Ovary (tissue), 9 donors: ENCODE results near the gene PTRH2. TPM values are rescaled to one million over a fixed set of nuclear protein-coding genes. Genes with fewer than 3 reads are reported as not detected.

Experiments
- DNase-seq, 5 donors: peaks; one replicate each; pipeline ENCODE4 v3.0.0-alpha.2; 2019 to 2020
- H3K27ac ChIP-seq, 2 donors: fragments of 200-600 bp; one replicate each; pipeline versions ENCODE4 v1.5.1 to v1.8.0; 2019 to 2022
- H3K27me3 ChIP-seq: fragments of 200-600 bp; one replicate; pipeline ENCODE4 v1.8.0; 2022
- H3K36me3 ChIP-seq: fragments of 200-600 bp; sonication (generic); one replicate; pipeline ENCODE4 v1.5.1; 2019
- H3K4me1 ChIP-seq: one replicate; pipeline ENCODE4 v1.8.1; 2013; ENCODE audit warnings: mild to moderate bottlenecking, moderate library complexity; ENCODE audit not compliant: insufficient read depth
- H3K4me3 ChIP-seq: fragments of 200-600 bp; sonication (generic); one replicate; pipeline ENCODE4 v1.5.1; 2017
- H3K9me3 ChIP-seq, 2 donors: fragments of 200-600 bp in 1 of 2; sonication (generic) in 1 of 2; one replicate each; pipeline versions ENCODE4 v1.5.1 to v1.8.1; 2013 to 2019; ENCODE audit warnings: mild to moderate bottlenecking in 1 of 2, moderate library complexity in 1 of 2
- CTCF ChIP-seq, 3 donors: fragments of 450-650 bp in 2 of 3; fragments of 200-600 bp in 1 of 3; IDR thresholded peaks; one replicate each; pipeline versions ENCODE4 v1.5.1 to v1.8.0; 2016 to 2022; ENCODE audit warnings: antibody characterized with exemption in 3 of 3, mild to moderate bottlenecking in 1 of 3
- EP300 ChIP-seq: sonication (generic); formaldehyde crosslinking; IDR thresholded peaks from one replicate; pipeline ENCODE4 v1.6.1; 2017; ENCODE audit warnings: antibody characterized with exemption
- POLR2A ChIP-seq: fragments of 450-650 bp; IDR thresholded peaks from one replicate; pipeline ENCODE4 v1.6.1; 2017; ENCODE audit warnings: antibody characterized with exemption, mild to moderate bottlenecking, moderate library complexity
- WGBS, 3 donors: extraction: QIAGEN DNeasy Blood & Tissue Kit in 1 of 3; methylation state at CpG; one replicate each; pipeline versions ENCODE4 v1.1.5 to v1.1.7; 2013 to 2017; 5-methylcytosine and 5-hydroxymethylcytosine counted together
- intact Hi-C, 4 donors: fragments of 100-400 bp; cut with DNase I; formaldehyde crosslinking; loops; one replicate each; pipeline versions ENCODE4 v1.11.0 to v1.15.1; 2022 to 2023
- polyA plus RNA-seq, 2 donors: library from polyadenylated mRNA; stranded (reverse); fragments of 200-250 nt in 1 of 2; fragments of 350-450 nt in 1 of 2; fragmentation: Illumina TruSeq in 1 of 2; extraction: RNeasy Lipid Tissue Mini Kit (QIAGEN cat#74804) in 1 of 2; gene quantifications; one replicate each; pipeline ENCODE4 v1.2.3, GENCODE V29; 2013 to 2014
- total RNA-seq, 7 donors: library from RNA; depleted of rRNA in 2 of 7; stranded (reverse); fragments of >200 nt in 2 of 7; fragmentation: NEBNext Ultra II Directional in 3 of 7; extraction: Animal tissue kit (Norgen Biotek cat#: 25700) in 3 of 7; gene quantifications; one replicate each; pipeline versions ENCODE4 v1.1.0 to v1.2.4, GENCODE V29; 2016 to 2023
- donor health status: DM: no; HTN: no; CAD: no; lungs with moderate emphysema.
- donor health status: DM: no; HTN: no; CAD: no.
- donor health status: Bipolar disorder and iron deficiency.
- donor health status: DM: yes; HTN: yes; CAD: no.
- donor health status: DM: no; HTN: no; CAD: no.
- donor health status: DM: yes; HTN: yes; CAD: no.

PTRH2 gene
- total and polyA plus RNA-seq, 9 donors: 11.9 to 28.2 (median 20.0) TPM

GRCh38 chr17:59688496-59688895 lies 18.7 kb downstream of the PTRH2 start:
- intact Hi-C loops: no loop called here
- H3K9me3 ChIP-seq: no peaks in the 10 kb centered on the region
- no peak for TF ChIP-seq CTCF (IDR thresholded peaks at IDR 0.05)
- TF ChIP-seq POLR2A: no peak
- no peak for TF ChIP-seq EP300
- 81 to 83% (median 82%) methylated on average over 2 of the region's 2 CpGs for WGBS, 3 donors
- no peaks in the 10 kb centered on the region for H3K36me3 ChIP-seq
- no peak overlapping the region for H3K27ac ChIP-seq
- no peak for DNase-seq
- H3K4me3 ChIP-seq: no peak overlapping the region
- H3K27me3 ChIP-seq: no peaks in the 10 kb centered on the region
- no peaks in the 10 kb centered on the region for H3K4me1 ChIP-seq

- no peak overlapping the region for H3K4me3 ChIP-seq
- TF ChIP-seq POLR2A: no peak
- TF ChIP-seq CTCF (IDR thresholded peaks at IDR 0.05): no peak
- TF ChIP-seq EP300: no peak
- DNase-seq: no peak
- H3K4me1 ChIP-seq: no peaks in the 10 kb centered on the region
- H3K9me3 ChIP-seq: no peaks in the 10 kb centered on the region
- intact Hi-C loops: no loop called here
- H3K27me3 ChIP-seq: no peaks in the 10 kb centered on the region
- 81 to 88% (median 86%) methylated on average over 1 of the region's 1 CpG for WGBS, 3 donors
- no peaks in the 10 kb centered on the region for H3K36me3 ChIP-seq
- H3K27ac ChIP-seq: no peak overlapping the region
These were observed 19.2 kb downstream of the PTRH2 start for GRCh38 chr17:59688008-59688407.

- intact Hi-C loops: no loop called here
- Histone ChIP-seq H3K4me3 (no peak overlapping the region), H3K36me3 (no peaks in the 10 kb centered on the region), H3K27me3 (no peaks in the 10 kb centered on the region), H3K4me1 (no peaks in the 10 kb centered on the region), H3K27ac (no peak overlapping the region), H3K9me3 (no peaks in the 10 kb centered on the region)
- no peak for DNase-seq
- no peak for TF ChIP-seq EP300
- no peak for TF ChIP-seq POLR2A
- TF ChIP-seq CTCF (IDR thresholded peaks at IDR 0.05): no peak
- WGBS, 3 donors: 32 to 68% (median 51%) methylated on average over 6 of the region's 6 CpGs
These were observed 22.3 kb downstream of the PTRH2 start for GRCh38 chr17:59684967-59685366.

GRCh38 chr17:59683283-59683682 lies 23.9 kb downstream of the PTRH2 start:
- Histone ChIP-seq H3K36me3 (no peaks in the 10 kb centered on the region), H3K9me3 (no peaks in the 10 kb centered on the region), H3K27me3 (no peaks in the 10 kb centered on the region), H3K4me1 (no peaks in the 10 kb centered on the region), H3K4me3 (no peak overlapping the region), H3K27ac (no peak overlapping the region)
- TF ChIP-seq CTCF (IDR thresholded peaks at IDR 0.05) (no peak), POLR2A (no peak), EP300 (no peak)
- no peak for DNase-seq
- intact Hi-C loops: no loop called here

GRCh38 chr17:59680314-59680713 lies 26.9 kb downstream of the PTRH2 start:
- WGBS, 3 donors: 25 to 49% (median 31%) methylated on average over 4 of the region's 4 CpGs
- H3K27me3 ChIP-seq: no peaks in the 10 kb centered on the region
- DNase-seq: no peak
- no peaks in the 10 kb centered on the region for H3K36me3 ChIP-seq
- TF ChIP-seq EP300: no peak
- TF ChIP-seq CTCF (IDR thresholded peaks at IDR 0.05): no peak
- no peak for TF ChIP-seq POLR2A
- H3K4me1 ChIP-seq: no peaks in the 10 kb centered on the region
- H3K27ac ChIP-seq: no peak overlapping the region
- no peaks in the 10 kb centered on the region for H3K9me3 ChIP-seq
- intact Hi-C loops: no loop called here
- no peak overlapping the region for H3K4me3 ChIP-seq
